ENCODE data around the gene CNKSR1.
A peak's percentile ranks its signal among the peaks of the same experiment; 100 is the strongest.

Gene CNKSR1

GRCh38 chr1:26177182-26177684 lies at the start of gene CNKSR1:
CNKSR1 (plus strand) TSS chr1:26177491; CDS start chr1:26177548, 57 bp downstream.
- DNase-seq = peak; percentile 19

GRCh38 chr1:26129778-26130177 lies 47.5 kb upstream of the CNKSR1 start:
- no peak for DNase-seq

GRCh38 chr1:26130695-26131094 lies 46.6 kb upstream of the CNKSR1 start:
- DNase-seq = no peak

GRCh38 chr1:26132128-26132833 lies 45.0 kb upstream of the CNKSR1 start:
- no peak for DNase-seq

GRCh38 chr1:26132834-26133167 lies 44.5 kb upstream of the CNKSR1 start:
- no peak for DNase-seq

GRCh38 chr1:26134466-26134865 lies 42.8 kb upstream of the CNKSR1 start:
- DNase-seq = no peak

- DNase-seq = no peak
These were observed 38.2 kb upstream of the CNKSR1 start for GRCh38 chr1:26138974-26139558.

- no peak for DNase-seq
These were observed 35.1 kb upstream of the CNKSR1 start for GRCh38 chr1:26142159-26142558.

GRCh38 chr1:26145041-26145959 lies 32.0 kb upstream of the CNKSR1 start:
- peak; percentile 50 for DNase-seq

GRCh38 chr1:26145960-26146294 lies 31.4 kb upstream of the CNKSR1 start:
- no peak for DNase-seq

GRCh38 chr1:26148887-26149286 lies 28.4 kb upstream of the CNKSR1 start:
- DNase-seq = no peak

- DNase-seq = no peak
These were observed 23.2 kb upstream of the CNKSR1 start for GRCh38 chr1:26153966-26154532.

GRCh38 chr1:26154750-26155149 lies 22.5 kb upstream of the CNKSR1 start:
- no peak for DNase-seq

- no peak for DNase-seq
These were observed 21.7 kb upstream of the CNKSR1 start for GRCh38 chr1:26155370-26156284.

- no peak for DNase-seq
These were observed 20.8 kb upstream of the CNKSR1 start for GRCh38 chr1:26156285-26157038.

- DNase-seq = no peak
These were observed 18.9 kb upstream of the CNKSR1 start for GRCh38 chr1:26158271-26158907.

- no peak for DNase-seq
These were observed 18.2 kb upstream of the CNKSR1 start, which contains the start of gene FAM110D for GRCh38 chr1:26158908-26159742. FAM110D (plus strand) TSS chr1:26159079; CDS start chr1:26161292, 2,213 bp downstream.

- DNase-seq = no peak
These were observed 17.6 kb upstream of the CNKSR1 start for GRCh38 chr1:26159743-26160039.

- no peak for DNase-seq
These were observed 16.5 kb upstream of the CNKSR1 start for GRCh38 chr1:26160527-26161414.

Measured in NCI-H1436 treated with DMSO at 0.1 percent for 48 hours (cell line).